HCT116 (cell line): ENCODE measurements around the gene TLE4. TPM values are rescaled to one million over a fixed set of nuclear protein-coding genes. Genes with fewer than 3 reads are reported as not detected.

Experiments used
- ATAC-seq: fragments of 200-7000 bp; cut with Tn5 transposase; 2 replicates; pipeline ENCODE4 v1.9.1; 2020; ENCODE audit warnings: mild to moderate bottlenecking, moderate library complexity
- BruUV-seq: library from RNA; stranded (reverse); fragments of 400-500 nt; replicated peaks from 2 replicates; lab custom pipeline; 2021; lab: Mats Ljungman, UMichigan
- CTCF ChIA-PET: fragments of 300-600 bp; sonication (Branson Sonifier 250); formaldehyde crosslinking; loops from one replicate; lab custom pipeline; 2021; ENCODE audit warnings: antibody characterized with exemption; lab: Charles Lee
- POLR2A ChIA-PET: fragments of 300-600, 350-600 bp; sonication (Branson Sonifier 250); formaldehyde crosslinking; loops from one replicate; lab custom pipeline; 2021; ENCODE audit warnings: antibody characterized with exemption; lab: Charles Lee
- RAD21 ChIA-PET, 2 experiments: fragments of 300-600 bp; sonication (Branson Sonifier 250); formaldehyde crosslinking; loops; one replicate each; lab custom pipeline; 2023; ENCODE audit warnings: low total read pairs in 2 of 2; ENCODE audit not compliant: uncharacterized antibody in 2 of 2, unreplicated experiment in 2 of 2, low non-redundant PET in 1 of 2; lab: Charles Lee
- DNase-seq: peaks from one replicate; pipeline ENCODE4 v3.0.0-alpha.2; 2010; ENCODE audit warnings: low read depth, low spot score
- H2AFZ ChIP-seq: fragments of 200-600 bp; shearing (Covaris generic), sonication (generic); 2 replicates; pipeline ENCODE4 v1.6.1; 2017; ENCODE audit warnings: low read depth, mixed run types, mixed read lengths, antibody characterized with exemption, low read length; ENCODE audit not compliant: poor library complexity, severe bottlenecking
- H3K27ac ChIP-seq: 2 replicates; pipeline ENCODE4 v1.5.1; 2012; ENCODE audit warnings: low read depth, low read length
- H3K27me3 ChIP-seq: fragments of 200-600 bp; sonication (generic); 2 replicates; pipeline ENCODE4 v1.6.1; 2016; ENCODE audit warnings: mixed run types, low read length, mixed read lengths; ENCODE audit not compliant: insufficient read depth
- H3K36me3 ChIP-seq, 2 experiments: fragments of 200-500 bp in 1 of 2; fragments of 200-600 bp in 1 of 2; sonication (Bioruptor generic) in 1 of 2; sonication (generic) in 1 of 2; 2 replicates each; pipeline versions ENCODE4 v1.5.1 to v1.6.1; 2014 to 2016; ENCODE audit warnings: low read length in 2 of 2, inconsistent platforms in 1 of 2, mixed read lengths in 1 of 2, mixed run types in 1 of 2; ENCODE audit not compliant: insufficient read depth in 2 of 2, control insufficient read depth in 1 of 2
- H3K4me1 ChIP-seq, 2 experiments: fragments of 200-600 bp in 1 of 2; sonication (generic) in 1 of 2; 2 replicates each; pipeline versions ENCODE4 v1.5.1 to v1.6.1; 2012 to 2017; ENCODE audit warnings: low read length in 2 of 2, inconsistent platforms in 1 of 2, mild to moderate bottlenecking in 1 of 2, mixed read lengths in 1 of 2, mixed run types in 1 of 2, moderate library complexity in 1 of 2; ENCODE audit not compliant: insufficient read depth in 2 of 2, control insufficient read depth in 1 of 2
- H3K4me2 ChIP-seq: fragments of 200-600 bp; sonication (generic); 2 replicates; pipeline ENCODE4 v1.6.1; 2017; ENCODE audit warnings: mixed run types, low read length, mixed read lengths
- H3K4me3 ChIP-seq, 2 experiments: fragments of 200-600 bp in 1 of 2; sonication (generic) in 1 of 2; replicated peaks in 1 of 2; 2 replicates each; pipeline ENCODE4 v1.5.1; 2011 to 2016; ENCODE audit warnings: low read length in 2 of 2, control low read depth in 1 of 2, low read depth in 1 of 2, mild to moderate bottlenecking in 1 of 2, mixed read lengths in 1 of 2, mixed run types in 1 of 2
- H3K79me2 ChIP-seq: fragments of 200-600 bp; sonication (generic); 2 replicates; pipeline ENCODE4 v1.6.1; 2017; ENCODE audit warnings: mild to moderate bottlenecking, mixed run types, low read length, moderate library complexity, mixed read lengths; ENCODE audit not compliant: insufficient read depth
- H3K9ac ChIP-seq: fragments of 200-600 bp; sonication (generic); 2 replicates; pipeline ENCODE4 v1.6.1; 2016; ENCODE audit warnings: low read length, mixed read lengths
- H3K9me2 ChIP-seq: fragments of 200-600 bp; sonication (generic), shearing (Covaris generic); 2 replicates; pipeline ENCODE4 v1.6.1; 2017; ENCODE audit warnings: mixed run types, mild to moderate bottlenecking, moderate library complexity; ENCODE audit not compliant: insufficient read depth
- H3K9me3 ChIP-seq, 2 experiments: fragments of 200-500 bp in 1 of 2; fragments of 200-600 bp in 1 of 2; sonication (Bioruptor generic) in 1 of 2; sonication (generic) in 1 of 2; 2 replicates each; pipeline ENCODE4 v1.6.1; 2014 to 2017; ENCODE audit warnings: low read length in 2 of 2, mixed read lengths in 2 of 2, inconsistent platforms in 1 of 2, low read depth in 1 of 2, mild to moderate bottlenecking in 1 of 2, mixed run types in 1 of 2, moderate library complexity in 1 of 2; ENCODE audit not compliant: control insufficient read depth in 1 of 2, insufficient read depth in 1 of 2
- H4K20me1 ChIP-seq: fragments of 200-600 bp; sonication (generic), shearing (Covaris generic); 2 replicates; pipeline ENCODE4 v1.6.1; 2017; ENCODE audit warnings: mixed run types, mild to moderate bottlenecking, moderate library complexity; ENCODE audit not compliant: insufficient read depth
- CBX3 ChIP-seq: IDR thresholded peaks from 2 replicates; pipeline ENCODE4 v1.6.1; 2012; ENCODE audit warnings: low read depth
- CTCF ChIP-seq, 3 experiments: fragments of 200-600 bp in 1 of 3; sonication (generic) in 1 of 3; IDR thresholded peaks in 2 of 3; conservative IDR thresholded peaks in 1 of 3; 2 replicates each; pipeline ENCODE4 v1.5.1; 2012 to 2017; ENCODE audit warnings: low read depth in 2 of 3, low read length in 2 of 3, antibody characterized with exemption in 1 of 3, borderline replicate concordance in 1 of 3, control low read depth in 1 of 3, mild to moderate bottlenecking in 1 of 3, mixed read lengths in 1 of 3, mixed run types in 1 of 3, moderate library complexity in 1 of 3; ENCODE audit not compliant: insufficient read depth in 1 of 3
- ELF1 ChIP-seq: IDR thresholded peaks from 2 replicates; pipeline ENCODE4 v1.6.1; 2012; ENCODE audit warnings: low read depth, borderline replicate concordance
- EZH2 ChIP-seq: fragments of 200-600 bp; sonication (generic); IDR thresholded peaks from 2 replicates; pipeline ENCODE4 v1.6.1; 2017; ENCODE audit warnings: antibody characterized with exemption, mixed run types
- POLR2AphosphoS5 ChIP-seq: IDR thresholded peaks from 2 replicates; pipeline ENCODE4 v1.6.1; 2011; ENCODE audit warnings: mild to moderate bottlenecking, low read depth, low read length, moderate library complexity
- RAD21 ChIP-seq: IDR thresholded peaks from 2 replicates; pipeline ENCODE4 v1.6.1; 2012; ENCODE audit warnings: low read depth, mild to moderate bottlenecking
- SRF ChIP-seq: IDR thresholded peaks from 2 replicates; pipeline ENCODE4 v1.6.1; 2012; ENCODE audit warnings: low read depth
- ZBTB33 ChIP-seq: IDR thresholded peaks from 2 replicates; pipeline ENCODE4 v1.6.1; 2011; ENCODE audit warnings: mild to moderate bottlenecking, low read length, moderate library complexity; ENCODE audit not compliant: insufficient replicate concordance; ENCODE audit errors: extremely low read depth
- ZNF274 ChIP-seq: fragments of 200-500 bp; sonication (Bioruptor generic); IDR thresholded peaks from 2 replicates; pipeline ENCODE4 v1.6.1; 2014; ENCODE audit warnings: mild to moderate bottlenecking, low read depth, low read length, inconsistent platforms
- intact Hi-C: fragments of 100-400 bp; cut with micrococcal nuclease; formaldehyde crosslinking; loops from 2 replicates; pipeline ENCODE4 v1.10.0; 2022
- total RNA-seq: library from RNA; stranded (reverse); gene quantifications from one replicate; pipeline ENCODE4 v1.2.1, GENCODE V29; 2021; ENCODE audit not compliant: unreplicated experiment

The TLE4 gene
- total RNA-seq, 1 experiment from 2014 or later = 0.39 TPM

GRCh38 chr9:79564105-79564504, 7.7 kb upstream of the TLE4 start:
- BruUV-seq = no TSS peak
- Histone ChIP-seq H3K36me3 (no peaks in the 10 kb centered on the region), H3K9me2 (no peaks in the 10 kb centered on the region), H3K27me3 (no peaks in the 10 kb centered on the region), H3K4me3 (no peak overlapping the region), H2AFZ (no peak overlapping the region), H4K20me1 (no peaks in the 10 kb centered on the region), H3K4me1 (no peaks in the 10 kb centered on the region), H3K4me2 (no peak overlapping the region), H3K9me3 (peaks cover 0 to 28% of the 10 kb centered on the region in 2 experiments; a peak in 2 of 4 replicates), H3K9ac (no peak overlapping the region), H3K27ac (no peak overlapping the region), H3K79me2 (no peaks in the 10 kb centered on the region)
- CTCF ChIA-PET = no interaction called here
- DNase-seq = no peak
- intact Hi-C loops = no loop called here
- TF ChIP-seq CTCF (IDR thresholded peaks at IDR 0.05 in 2 of 3, conservative IDR thresholded peaks at IDR 0.05 in 1 of 3; ENCODE audit: borderline replicate concordance in 1 of 3, insufficient read depth in 1 of 3, low read depth in 2 of 3, low read length in 2 of 3) (no peak), ELF1 (no peak), RAD21 (no peak), ZBTB33 (no peak)
- RAD21 ChIA-PET = no interaction called here
- ATAC-seq = no peak
- POLR2A ChIA-PET = no interaction called here

- no TSS peak for BruUV-seq
- no peaks in the 10 kb centered on the region for H3K27me3 ChIP-seq
- H3K4me2 ChIP-seq = no peak overlapping the region
- no peaks in the 10 kb centered on the region for H4K20me1 ChIP-seq
- CTCF ChIA-PET = no interaction called here
- no peak overlapping the region for H3K9ac ChIP-seq
- TF ChIP-seq SRF (no peak), RAD21 (no peak), POLR2AphosphoS5 (no peak), CBX3 (no peak), EZH2 (no peak), ZNF274 (no peak)
- TF ChIP-seq, all 23 proteins: peak for 0
- no peaks in the 10 kb centered on the region for H3K79me2 ChIP-seq
- no peaks in the 10 kb centered on the region for H3K9me2 ChIP-seq
- POLR2A ChIA-PET = no interaction called here
- RAD21 ChIA-PET = no interaction called here
- peaks cover 0 to 27% of the 10 kb centered on the region in 2 experiments; a peak in 2 of 4 replicates for H3K9me3 ChIP-seq
- H2AFZ ChIP-seq = no peak overlapping the region
- H3K4me3 ChIP-seq = no peak overlapping the region
- no peaks in the 10 kb centered on the region for H3K4me1 ChIP-seq
- no peak for ATAC-seq
- no peak overlapping the region for H3K27ac ChIP-seq
- intact Hi-C loops = no loop called here
- no peaks in the 10 kb centered on the region for H3K36me3 ChIP-seq
- DNase-seq = no peak
These were observed 6.5 kb upstream of the TLE4 start for GRCh38 chr9:79565245-79565644.
